ENCODE measurements around the gene DUOX1.

DNA sequence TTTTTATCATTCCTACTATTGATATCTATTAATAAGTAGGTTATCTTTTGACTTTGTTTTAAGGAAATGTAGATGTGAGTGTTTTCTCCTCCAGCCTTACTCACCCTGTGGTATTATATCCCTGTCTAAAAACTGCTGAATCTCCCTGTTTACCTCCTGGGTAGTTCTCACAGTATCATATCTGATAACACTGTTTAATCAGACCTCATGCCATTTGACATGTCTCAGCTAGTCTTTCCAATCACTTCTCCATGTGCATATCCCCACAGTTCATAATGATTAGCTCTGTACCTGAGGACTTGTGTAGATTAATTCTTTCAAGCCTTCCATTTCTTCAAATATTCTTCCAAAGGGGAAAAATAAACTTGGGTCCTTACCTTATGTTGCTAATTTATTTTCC lies 46.6 kb upstream of the DUOX1 start:
- no peak for TF ChIP-seq CTCF (IDR thresholded peaks at IDR 0.05)
- no peak for TF ChIP-seq POLR2A (IDR thresholded peaks at IDR 0.05)
- no peak for TF ChIP-seq POLR2AphosphoS5 (IDR thresholded peaks at IDR 0.05)
